ENCODE measurements around the gene SNCB. TPM values are rescaled to one million over a fixed set of nuclear protein-coding genes. Genes with fewer than 3 reads are reported as not detected.

The SNCB gene
- total and polyA plus RNA-seq, 2 of the 4 experiments (the other 2 are of a cell fraction) = 0.41 TPM; not detected in 1

GRCh38 chr5:176674799-176675198 lies 44.5 kb upstream of the SNCB start:
- DNase-seq = no peak
- H3K18ac ChIP-seq (ENCODE audit: low read depth, low read length) = no peak overlapping the region
- H3K4me3 ChIP-seq (ENCODE audit: insufficient read depth, low read depth, low read length) = no peak overlapping the region
- no peaks in the 10 kb centered on the region for H3K9me1 ChIP-seq (ENCODE audit: insufficient read depth, low read length)
- no peak overlapping the region for H3K9ac ChIP-seq (ENCODE audit: low read depth, low read length)
- H2BK15ac ChIP-seq (ENCODE audit: low read depth, low read length) = no peak overlapping the region
- no peaks in the 10 kb centered on the region for H4K20me1 ChIP-seq (ENCODE audit: insufficient read depth, low read length)
- H3K23ac ChIP-seq (ENCODE audit: low read depth, low read length) = no peak overlapping the region
- in situ Hi-C loops (cut with MboI; ENCODE audit: low sequenced_read_pairs) = no loop called here
- no peak overlapping the region for H3K14ac ChIP-seq (replicated peaks; ENCODE audit: low read depth, low read length)
- BruUV-seq (replicated peaks) = no TSS peak
- no peak overlapping the region for H3K56ac ChIP-seq (ENCODE audit: extremely low read depth, insufficient read depth, low read length)
- no peak overlapping the region for H2BK20ac ChIP-seq (ENCODE audit: low read depth, low read length)
- H3K36me3 ChIP-seq (ENCODE audit: control insufficient read depth, insufficient read depth, low read length) = no peaks in the 10 kb centered on the region
- H2BK120ac ChIP-seq (ENCODE audit: low read depth, low read length) = no peak overlapping the region
- no peak overlapping the region for H2BK5ac ChIP-seq (ENCODE audit: low read depth, low read length, poor library complexity, severe bottlenecking)
- no peak overlapping the region for H3K4ac ChIP-seq (ENCODE audit: low read depth, low read length)
- H3K79me1 ChIP-seq (ENCODE audit: low read depth in 1 of 2, low read length in 2 of 2) = no peaks in the 10 kb centered on the region
- ATAC-seq (ENCODE audit: low read depth) = no peak
- CTCF ChIA-PET = no interaction called here
- H2AK5ac ChIP-seq (ENCODE audit: low read depth, low read length) = no peak overlapping the region
- dilution Hi-C loops (cut with HindIII; ENCODE audit: low sequenced_read_pairs, unreplicated experiment) = no loop called here
- TF ChIP-seq MAFK (IDR thresholded peaks at IDR 0.05; ENCODE audit: low read depth, low read length) (no peak), USF2 (IDR thresholded peaks at IDR 0.05; ENCODE audit: low read depth, low read length) (no peak), SMC3 (IDR thresholded peaks at IDR 0.05; ENCODE audit: low read depth, low read length) (no peak), BHLHE40 (IDR thresholded peaks at IDR 0.05; ENCODE audit: low read depth, low read length) (no peak), CEBPB (IDR thresholded peaks at IDR 0.05; ENCODE audit: low read depth, low read length) (no peak), RFX5 (IDR thresholded peaks at IDR 0.05; ENCODE audit: low read depth, low read length) (no peak), RCOR1 (IDR thresholded peaks at IDR 0.05; ENCODE audit: insufficient replicate concordance, low read length) (no peak), RAD21 (IDR thresholded peaks at IDR 0.05; ENCODE audit: low read length) (no peak), CTCF (conservative IDR thresholded peaks at IDR 0.05; ENCODE audit: low read depth, low read length) (no peak), CHD1 (IDR thresholded peaks at IDR 0.05; ENCODE audit: low read depth, low read length) (no peak), FOS (IDR thresholded peaks at IDR 0.05; ENCODE audit: low read depth, low read length) (no peak), ELK1 (IDR thresholded peaks at IDR 0.05; ENCODE audit: borderline replicate concordance, low read depth, low read length) (no peak), MAZ (IDR thresholded peaks at IDR 0.05; ENCODE audit: borderline replicate concordance, low read depth, low read length) (no peak), MXI1 (IDR thresholded peaks at IDR 0.05; ENCODE audit: borderline replicate concordance, low read depth, low read length) (no peak), POLR2A (IDR thresholded peaks at IDR 0.05; ENCODE audit: low read depth, low read length) (no peak), NFE2L2 (IDR thresholded peaks at IDR 0.05; ENCODE audit: low read depth, low read length) (no peak)
- peaks cover 47% of the 10 kb centered on the region for H3K27me3 ChIP-seq (ENCODE audit: control insufficient read depth, insufficient read depth, low read length)
- H4K5ac ChIP-seq (ENCODE audit: low read depth, low read length) = no peak overlapping the region
- no peak overlapping the region for H4K8ac ChIP-seq (ENCODE audit: low read depth in 2 of 2, low read length in 2 of 2)
- H3K4me2 ChIP-seq (ENCODE audit: low read depth, low read length) = no peak overlapping the region
- POLR2A ChIA-PET (ENCODE audit: unreplicated experiment) = interaction anchor here (0.7 kb wide), 1 partner anchor 212 kb away, joined by 7 read pairs; no protein-coding TSS in a partner anchor
- H4K91ac ChIP-seq (ENCODE audit: insufficient read depth, low read depth, low read length) = no peak overlapping the region
- WGBS, 2 experiments (ENCODE audit: extremely low coverage in 2 of 2, insufficient read length in 1 of 2) = 79% methylated on average over 15 of the region's 17 CpGs; no CpG with 5 or more reads in 1 of the 2 experiments
- no peak overlapping the region for H2AFZ ChIP-seq (replicated peaks; ENCODE audit: low read length, poor library complexity)
- H3K27ac ChIP-seq (ENCODE audit: insufficient read depth, low read length) = no peak overlapping the region
- H2AK9ac ChIP-seq (replicated peaks; ENCODE audit: low read depth, low read length, poor library complexity) = no peak overlapping the region
- intact Hi-C loops (cut with micrococcal nuclease) = no loop called here
- H3K9me3 ChIP-seq (ENCODE audit: control insufficient read depth, insufficient read depth, low read length) = no peaks in the 10 kb centered on the region
- H3K4me1 ChIP-seq (ENCODE audit: control insufficient read depth, insufficient read depth, low read length) = no peaks in the 10 kb centered on the region

All from IMR-90 (cell line).